B cell (primary cell): ENCODE measurements around the gene CRTC2. TPM values are rescaled to one million over a fixed set of nuclear protein-coding genes. Genes with fewer than 3 reads are reported as not detected.

ENCODE experiments used
- ATAC-seq: fragments of 200-7000 bp; cut with Tn5 transposase; one replicate; pipeline ENCODE4 v1.10.0; 2021; ENCODE audit warnings: low read depth, mild to moderate bottlenecking, moderate number of reproducible peaks, moderate library complexity
- CTCF ChIA-PET: fragments of 350-600 bp; sonication (Branson Sonifier 250); formaldehyde crosslinking; loops from one replicate; lab custom pipeline; 2021; ENCODE audit warnings: antibody characterized with exemption, inconsistent platforms; lab: Charles Lee
- POLR2A ChIA-PET: fragments of 350-600 bp; sonication (Branson Sonifier 250); formaldehyde crosslinking; loops from one replicate; lab custom pipeline; 2021; ENCODE audit warnings: antibody characterized with exemption; lab: Charles Lee
- DNase-seq: peaks from one replicate; pipeline ENCODE4 v3.0.0; 2013
- H2AFZ ChIP-seq: 2 replicates; pipeline ENCODE4 v1.6.1; 2012; ENCODE audit warnings: mild to moderate bottlenecking, low read depth, low read length; ENCODE audit not compliant: insufficient read depth, poor library complexity, severe bottlenecking
- H3K27ac ChIP-seq, 2 donors: 1 replicate in 1 of 2; 2 replicates in 1 of 2; pipeline ENCODE4 v1.5.1; 2012 to 2013; ENCODE audit warnings: low read length in 2 of 2, mild to moderate bottlenecking in 2 of 2, moderate library complexity in 1 of 2
- H3K27me3 ChIP-seq, 4 experiments: fragments of 200-600 bp in 1 of 4; sonication (generic) in 1 of 4; replicated peaks in 1 of 4; 1 replicate in 2 of 4; 2 replicates in 2 of 4; pipeline versions ENCODE4 v1.6.1 to v1.7.0; 2013 to 2016; ENCODE audit warnings: low read length in 3 of 4, mild to moderate bottlenecking in 2 of 4, mixed read lengths in 1 of 4, moderate library complexity in 1 of 4; ENCODE audit not compliant: insufficient read depth in 4 of 4, control insufficient read depth in 3 of 4; ENCODE audit errors: control extremely low read depth in 1 of 4
- H3K36me3 ChIP-seq, 2 experiments: replicated peaks in 1 of 2; 1 replicate in 1 of 2; 2 replicates in 1 of 2; pipeline versions ENCODE4 v1.6.1 to v1.7.1; 2013; ENCODE audit warnings: low read length in 1 of 2; ENCODE audit not compliant: insufficient read depth in 2 of 2, control insufficient read depth in 1 of 2; ENCODE audit errors: control extremely low read depth in 1 of 2, extremely low read depth in 1 of 2
- H3K4me1 ChIP-seq, 2 donors: fragments of 200-600 bp in 1 of 2; sonication (generic) in 1 of 2; 1 replicate in 1 of 2; 2 replicates in 1 of 2; pipeline versions ENCODE4 v1.5.1 to v1.6.1; 2013 to 2017; ENCODE audit warnings: low read length in 2 of 2; ENCODE audit not compliant: control insufficient read depth in 2 of 2, insufficient read depth in 2 of 2
- H3K4me2 ChIP-seq: replicated peaks from 2 replicates; pipeline ENCODE3; 2012; ENCODE audit warnings: mild to moderate bottlenecking, low read depth, low read length; ENCODE audit not compliant: poor library complexity, severe bottlenecking
- H3K4me3 ChIP-seq, 5 experiments: fragments of 200-600 bp in 1 of 5; sonication (generic) in 1 of 5; 1 replicate in 3 of 5; 2 replicates in 2 of 5; pipeline versions ENCODE4 v1.5.1 to v1.7.0; 2011 to 2016; ENCODE audit warnings: low read length in 4 of 5, mild to moderate bottlenecking in 4 of 5, low read depth in 2 of 5, control low read depth in 1 of 5, moderate library complexity in 1 of 5; ENCODE audit not compliant: insufficient read depth in 1 of 5; ENCODE audit errors: control extremely low read depth in 1 of 5, extremely low read depth in 1 of 5
- H3K79me2 ChIP-seq: fragments of 200-600 bp; sonication (generic); one replicate; pipeline ENCODE4 v1.6.0; 2016; ENCODE audit warnings: low read length; ENCODE audit not compliant: control insufficient read depth, insufficient read depth
- H3K9ac ChIP-seq: fragments of 200-600 bp; sonication (generic); 2 replicates; pipeline ENCODE4 v1.6.1; 2017; ENCODE audit warnings: mild to moderate bottlenecking, low read length, moderate library complexity
- H3K9me3 ChIP-seq, 3 donors: one replicate each; pipeline versions ENCODE4 v1.6.1 to v1.7.1; 2013; ENCODE audit warnings: low read length in 2 of 3; ENCODE audit not compliant: control insufficient read depth in 2 of 3, insufficient read depth in 1 of 3; ENCODE audit errors: control extremely low read depth in 1 of 3
- H4K20me1 ChIP-seq: 2 replicates; pipeline ENCODE4 v1.6.0; 2012; ENCODE audit warnings: mild to moderate bottlenecking, low read length; ENCODE audit not compliant: insufficient read depth, control insufficient read depth, poor library complexity, severe bottlenecking
- H3K27ac Mint-ChIP-seq: one replicate; pipeline ENCODE4 v1.8.0; 2021; ENCODE audit warnings: mixed read lengths
- H3K27me3 Mint-ChIP-seq: one replicate; pipeline ENCODE4 v1.8.0; 2021; ENCODE audit warnings: mixed read lengths
- H3K4me1 Mint-ChIP-seq: one replicate; pipeline ENCODE4 v1.8.0; 2021; ENCODE audit warnings: mixed read lengths
- H3K4me3 Mint-ChIP-seq: one replicate; pipeline ENCODE4 v1.8.0; 2021; ENCODE audit warnings: mixed read lengths
- H3K9me3 Mint-ChIP-seq: one replicate; pipeline ENCODE4 v1.8.0; 2022; ENCODE audit warnings: mixed read lengths; ENCODE audit not compliant: insufficient read depth
- EZH2 ChIP-seq: IDR thresholded peaks from 2 replicates; pipeline ENCODE4 v1.6.1; 2012; ENCODE audit warnings: borderline replicate concordance, low read depth, mild to moderate bottlenecking, moderate library complexity, low read length; ENCODE audit not compliant: insufficient read depth, poor library complexity, severe bottlenecking
- WGBS: methylation state at CpG from one replicate; pipeline ENCODE4 v1.1.5; 2013; ENCODE audit warnings: missing lambda C conversion rate; ENCODE audit not compliant: insufficient coverage; 5-methylcytosine and 5-hydroxymethylcytosine counted together
- intact Hi-C: fragments of 100-400 bp; cut with micrococcal nuclease; formaldehyde crosslinking; loops from one replicate; pipeline ENCODE4 v1.10.0; 2022
- polyA plus RNA-seq: library from polyadenylated mRNA; depleted of rRNA; stranded (reverse); fragments of >200 nt; gene quantifications from 2 replicates; pipeline ENCODE4 v1.2.3, GENCODE V29; 2012
- total RNA-seq, 2 donors: library from RNA; stranded (reverse); fragments of 120-200 nt in 1 of 2; gene quantifications; 1 replicate in 1 of 2; 2 replicates in 1 of 2; pipeline versions ENCODE4 v1.2.3 to v1.2.4, GENCODE V29; 2013 to 2022
- TF ChIP-seq, protein P1 (sequence below): fragments of 200-600 bp; IDR thresholded peaks from one replicate; pipeline ENCODE4 v1.8.0; 2022; ENCODE audit warnings: antibody characterized with exemption, mild to moderate bottlenecking

The CRTC2 gene
- total and polyA plus RNA-seq, 2 donors (not counting 1 experiment from before 2014, with no cell fraction given) = 94.6 to 157 TPM

GRCh38 chr1:153936011-153936802, 22.2 kb downstream of the CRTC2 start:
- H3K36me3 ChIP-seq = peaks cover 14 to 92% of the 10 kb centered on the region in 2 experiments
- Mint-ChIP-seq H3K4me3 (no peak overlapping the region), H3K27ac (peak overlapping the region; percentile 50), H3K27me3 (no peaks in the 10 kb centered on the region), H3K9me3 (no peaks in the 10 kb centered on the region), H3K4me1 (peaks cover 6% of the 10 kb centered on the region)
- DNase-seq (no peak), ATAC-seq (no peak)
- no peaks in the 10 kb centered on the region for H3K4me1 ChIP-seq
- H4K20me1 ChIP-seq = peaks cover 53% of the 10 kb centered on the region
- ChIA-PET POLR2A (no interaction called here), CTCF (interaction anchor here (0.9 kb wide), 1 partner anchor 139 kb away, joined by 3 read pairs; no protein-coding TSS in a partner anchor)
- H3K27me3 ChIP-seq = no peaks in the 10 kb centered on the region
- H3K27ac ChIP-seq = no peak overlapping the region
- no peak overlapping the region for H3K9ac ChIP-seq
- no peak overlapping the region for H3K4me3 ChIP-seq
- H3K79me2 ChIP-seq = peaks cover 38% of the 10 kb centered on the region
- H3K9me3 ChIP-seq = no peaks in the 10 kb centered on the region
- no peak overlapping the region for H3K4me2 ChIP-seq
- H2AFZ ChIP-seq = no peak overlapping the region
- 94% methylated on average over 11 of the region's 12 CpGs for WGBS
- intact Hi-C loops = no loop called here
- TF ChIP-seq, protein P1, sequence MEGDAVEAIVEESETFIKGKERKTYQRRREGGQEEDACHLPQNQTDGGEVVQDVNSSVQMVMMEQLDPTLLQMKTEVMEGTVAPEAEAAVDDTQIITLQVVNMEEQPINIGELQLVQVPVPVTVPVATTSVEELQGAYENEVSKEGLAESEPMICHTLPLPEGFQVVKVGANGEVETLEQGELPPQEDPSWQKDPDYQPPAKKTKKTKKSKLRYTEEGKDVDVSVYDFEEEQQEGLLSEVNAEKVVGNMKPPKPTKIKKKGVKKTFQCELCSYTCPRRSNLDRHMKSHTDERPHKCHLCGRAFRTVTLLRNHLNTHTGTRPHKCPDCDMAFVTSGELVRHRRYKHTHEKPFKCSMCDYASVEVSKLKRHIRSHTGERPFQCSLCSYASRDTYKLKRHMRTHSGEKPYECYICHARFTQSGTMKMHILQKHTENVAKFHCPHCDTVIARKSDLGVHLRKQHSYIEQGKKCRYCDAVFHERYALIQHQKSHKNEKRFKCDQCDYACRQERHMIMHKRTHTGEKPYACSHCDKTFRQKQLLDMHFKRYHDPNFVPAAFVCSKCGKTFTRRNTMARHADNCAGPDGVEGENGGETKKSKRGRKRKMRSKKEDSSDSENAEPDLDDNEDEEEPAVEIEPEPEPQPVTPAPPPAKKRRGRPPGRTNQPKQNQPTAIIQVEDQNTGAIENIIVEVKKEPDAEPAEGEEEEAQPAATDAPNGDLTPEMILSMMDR = no peak
- no peak for TF ChIP-seq EZH2

GRCh38 chr1:153934746-153935145, 23.7 kb downstream of the CRTC2 start:
- Histone ChIP-seq H3K27me3 (no peaks in the 10 kb centered on the region), H3K79me2 (peaks cover 26% of the 10 kb centered on the region), H3K36me3 (peaks cover 6 to 92% of the 10 kb centered on the region in 2 experiments), H3K9ac (no peak overlapping the region), H3K4me2 (no peak overlapping the region), H3K27ac (no peak overlapping the region), H2AFZ (no peak overlapping the region), H3K9me3 (no peaks in the 10 kb centered on the region), H3K4me3 (no peak overlapping the region), H4K20me1 (peaks cover 46% of the 10 kb centered on the region), H3K4me1 (no peaks in the 10 kb centered on the region)
- DNase-seq (no peak), ATAC-seq (no peak)
- CTCF ChIA-PET = interaction anchor here (0.7 kb wide), 1 partner anchor 11 kb away, joined by 3 read pairs; no protein-coding TSS in a partner anchor
- no peak for TF ChIP-seq EZH2
- TF ChIP-seq, protein P1 = no peak
- Mint-ChIP-seq H3K4me1 (no peaks in the 10 kb centered on the region), H3K27me3 (no peaks in the 10 kb centered on the region), H3K9me3 (no peaks in the 10 kb centered on the region), H3K4me3 (no peak overlapping the region), H3K27ac (no peak overlapping the region)
- POLR2A ChIA-PET = interaction anchor here (0.7 kb wide), 1 partner anchor 11 kb away, joined by 3 read pairs; no protein-coding TSS in a partner anchor
- intact Hi-C loops = no loop called here
- 99% methylated on average over 9 of the region's 9 CpGs for WGBS
